Activated naive CD8-positive, alpha-beta T cell treated with anti-CD3 and anti-CD28 coated beads, Interleukin-2, amount 50 U/mL, for 16 hours (primary cell): ENCODE results near the gene GABBR2.
A peak's percentile ranks its signal among the peaks of the same experiment; 100 is the strongest.
"Not testable (repeated sequence)": the region's sequence is repeated elsewhere in the genome, so short reads cannot be mapped to it uniquely, and the experiment has no call there.

Experiments
- DNase-seq: peaks from one replicate; pipeline ENCODE4 v3.0.0-alpha.2; 2020; ENCODE audit warnings: low read depth, low spot score

Gene GABBR2

DNA sequence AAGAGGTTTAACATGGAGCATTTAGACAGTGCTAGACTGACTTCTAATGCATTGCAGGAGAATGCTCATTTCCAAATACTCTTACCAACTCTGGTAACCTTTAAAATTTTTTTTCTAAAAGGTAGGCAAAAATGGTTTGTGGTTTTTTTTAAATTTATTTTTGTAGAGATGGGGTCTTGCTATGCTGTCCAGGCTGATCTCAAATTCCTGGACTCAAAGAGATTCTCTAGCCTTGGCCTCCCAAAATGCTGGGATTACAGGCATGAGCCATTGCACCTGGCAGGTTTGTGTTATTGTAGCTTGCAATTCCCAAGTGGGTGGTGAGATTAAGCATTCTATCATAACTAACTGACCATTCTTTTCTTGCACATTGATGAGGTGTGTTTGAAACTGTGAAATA is 410.3 kb downstream of the GABBR2 start:
- DNase-seq = no peak

DNA sequence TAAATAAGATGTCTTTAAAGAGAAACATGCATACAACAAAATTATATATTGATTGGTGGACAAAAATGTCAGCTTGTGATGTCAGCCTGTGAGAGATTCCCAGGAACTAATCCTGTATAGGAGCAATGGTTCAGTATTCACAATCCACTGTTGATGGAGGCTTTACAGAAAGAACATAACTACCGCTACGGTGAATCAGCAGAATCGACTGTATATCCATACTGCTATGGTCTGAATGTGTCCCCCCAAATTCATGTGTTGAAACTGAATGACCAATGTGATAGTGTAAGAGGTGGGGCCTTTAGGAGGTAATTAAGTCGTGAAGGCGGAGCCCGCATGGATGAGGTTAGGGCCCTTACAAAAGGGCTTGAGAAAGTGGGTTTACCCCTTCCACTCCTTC is 412.9 kb downstream of the GABBR2 start:
- DNase-seq = no peak

DNA sequence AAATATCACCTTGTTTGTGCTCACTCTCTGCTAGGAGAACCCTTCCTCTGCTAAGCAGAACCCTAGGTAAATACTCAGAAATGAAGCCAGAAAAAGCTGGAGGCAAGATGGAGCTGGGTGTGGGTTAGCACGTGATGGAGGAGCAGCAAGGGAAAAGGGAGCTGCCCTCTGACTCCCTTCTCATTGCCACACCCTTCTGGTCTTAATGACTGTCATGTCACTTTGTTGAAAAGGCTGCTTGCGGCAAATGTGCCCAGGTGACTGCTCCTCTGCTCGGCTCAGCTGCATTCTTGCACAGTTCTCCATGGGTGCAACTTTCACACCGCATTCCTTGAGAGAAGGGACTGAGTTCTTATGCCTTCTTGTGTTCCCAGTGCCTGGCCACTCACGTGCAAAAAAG is 416.9 kb downstream of the GABBR2 start:
- no peak for DNase-seq

DNA sequence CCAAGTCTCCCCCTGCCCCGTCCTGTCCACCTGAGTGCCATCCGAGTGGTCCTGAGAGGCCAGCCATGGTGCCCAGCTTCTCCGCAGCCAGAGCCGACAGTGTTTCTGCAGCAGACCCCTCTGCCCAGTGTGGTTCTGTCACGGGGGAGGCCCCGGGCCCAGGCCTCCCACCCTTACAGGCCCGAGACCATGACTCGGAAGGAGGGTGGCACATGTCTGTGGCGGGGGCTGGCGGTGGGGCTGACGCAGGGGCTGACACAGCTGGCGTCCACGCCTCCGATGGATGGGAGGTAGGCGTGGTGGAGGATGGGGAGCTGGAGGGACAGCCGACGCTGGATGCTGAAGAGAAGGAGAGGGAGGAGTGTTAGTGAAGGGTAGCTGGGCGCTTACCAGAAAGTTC is 418.3 kb downstream of the GABBR2 start:
- DNase-seq = no peak

DNA sequence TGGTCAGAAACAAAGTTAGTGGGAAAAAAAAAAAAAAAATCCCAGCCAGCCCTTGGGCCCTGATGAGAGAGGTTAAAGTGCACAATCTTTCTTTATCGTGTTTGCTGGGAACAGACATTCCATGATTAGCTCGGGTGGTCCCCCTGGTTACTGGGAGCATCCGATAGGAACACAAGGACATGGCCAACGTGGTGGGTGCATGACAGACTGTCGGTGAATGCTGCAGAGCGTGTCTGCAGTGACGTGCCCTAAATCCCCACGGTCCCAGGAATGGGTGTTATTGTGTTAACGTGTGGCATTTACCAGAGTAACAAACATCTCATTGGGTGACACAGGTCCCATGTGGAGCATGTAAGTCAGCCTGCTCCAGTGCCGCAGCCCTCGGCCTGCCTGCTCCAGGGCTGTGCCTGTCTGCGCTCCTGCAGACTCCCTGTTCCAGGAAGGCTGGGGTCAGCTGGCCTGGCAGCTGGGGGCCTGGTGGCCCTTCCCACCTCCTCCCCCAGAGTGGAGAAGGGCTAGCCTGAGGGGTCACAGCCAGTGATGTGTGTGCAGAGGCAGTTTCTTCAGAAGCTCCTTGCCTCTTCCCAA is 419.0 kb downstream of the GABBR2 start:
- no peak for DNase-seq

DNA sequence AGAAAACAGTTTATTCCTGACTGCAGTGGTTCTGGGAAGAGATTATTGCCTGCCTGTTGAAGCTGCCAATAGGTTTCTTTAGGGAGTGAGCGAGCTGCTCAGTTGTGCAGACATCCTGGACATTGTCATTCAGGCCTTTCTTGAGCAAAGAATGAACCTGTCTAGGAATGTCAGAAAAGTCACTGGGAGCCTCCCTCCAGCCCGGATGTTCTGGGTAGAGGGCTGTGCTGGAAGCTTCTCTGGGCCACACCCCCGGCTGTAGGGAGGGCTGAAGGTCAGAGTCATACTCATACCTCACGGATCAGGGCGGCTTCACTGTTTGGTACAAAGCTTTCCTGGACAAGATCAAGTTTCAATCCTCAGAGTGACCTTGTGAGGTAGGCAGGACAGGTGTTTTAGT is 419.9 kb downstream of the GABBR2 start:
- no peak for DNase-seq

DNA sequence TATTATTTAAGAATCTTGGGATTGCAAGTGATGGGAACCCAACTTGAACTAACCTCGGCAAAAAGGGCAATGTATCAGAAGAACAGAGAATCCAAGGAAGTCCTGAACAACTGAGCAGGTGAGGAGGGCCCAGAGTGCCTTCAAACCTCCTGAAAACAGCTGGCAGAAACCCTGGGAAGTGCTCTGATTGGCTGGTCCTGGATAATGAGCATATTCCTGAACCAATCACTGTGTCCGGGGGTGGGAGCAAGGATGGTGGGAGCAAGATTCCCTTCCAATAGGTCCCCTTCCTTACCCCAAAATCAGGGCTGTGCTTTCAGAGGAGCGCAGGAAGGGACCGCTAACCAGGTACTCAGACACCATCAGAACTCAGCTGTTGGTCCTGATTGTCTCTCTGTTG is 421.4 kb downstream of the GABBR2 start:
- DNase-seq = no peak

DNA sequence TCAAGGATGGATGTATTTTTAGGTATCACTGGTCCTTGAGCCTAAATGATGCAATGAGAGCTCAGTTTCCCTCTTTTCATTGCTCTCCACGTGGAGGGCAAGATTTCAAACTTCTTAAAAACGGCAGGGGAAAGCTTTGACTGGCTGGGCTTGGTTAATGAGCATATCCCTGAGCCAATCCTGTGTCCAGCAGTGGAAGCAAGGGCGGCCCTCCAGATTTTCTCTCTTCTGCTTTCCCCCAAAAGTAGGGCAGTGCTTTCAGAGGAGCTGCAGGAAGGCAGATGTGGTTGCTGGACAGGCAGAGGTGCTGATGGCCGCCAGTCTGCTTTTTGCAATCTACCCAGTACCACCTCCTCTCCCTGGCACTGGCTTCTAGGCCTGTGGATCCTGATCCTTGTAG is 423.3 kb downstream of the GABBR2 start:
- DNase-seq = no peak

DNA sequence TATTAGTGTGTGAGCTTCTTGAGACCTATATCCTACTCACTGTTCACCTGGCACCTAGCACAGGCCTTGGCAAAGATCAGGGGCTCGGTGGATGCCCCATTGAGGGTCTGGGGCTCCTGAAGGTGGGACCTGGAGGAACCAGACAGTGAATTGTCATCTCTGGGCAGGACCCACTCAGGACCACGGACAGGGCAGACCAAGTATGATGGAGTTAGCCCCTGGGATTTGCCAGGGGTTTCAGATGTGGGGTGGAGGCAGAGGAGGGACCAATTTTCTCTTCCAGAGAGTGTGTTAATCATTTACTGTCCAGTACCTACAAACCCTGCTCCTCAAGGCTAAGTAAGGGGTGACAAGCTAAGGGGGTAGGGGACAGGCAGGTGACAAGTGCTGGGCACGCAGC is 424.0 kb downstream of the GABBR2 start:
- DNase-seq = no peak

DNA sequence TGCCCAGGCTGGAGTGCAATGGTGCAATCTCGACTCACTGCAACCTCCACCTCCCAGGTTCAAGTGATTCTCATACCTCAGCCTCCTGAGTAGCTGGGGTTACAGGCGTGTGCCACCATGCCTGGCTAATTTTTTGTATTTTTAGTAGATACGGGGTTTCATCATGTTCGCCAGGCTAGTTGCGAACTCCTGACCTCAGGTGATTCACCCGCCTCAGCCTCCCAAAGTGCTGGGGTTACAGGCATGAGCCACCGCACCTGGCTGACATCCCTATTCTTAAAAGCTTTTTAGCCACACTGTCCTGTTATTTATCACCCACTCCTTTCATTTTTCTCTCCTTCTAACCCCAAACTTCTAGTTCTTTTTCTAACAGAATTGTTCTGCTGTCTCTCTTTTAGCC is 425.6 kb downstream of the GABBR2 start:
- not testable (repeated sequence) for DNase-seq

DNA sequence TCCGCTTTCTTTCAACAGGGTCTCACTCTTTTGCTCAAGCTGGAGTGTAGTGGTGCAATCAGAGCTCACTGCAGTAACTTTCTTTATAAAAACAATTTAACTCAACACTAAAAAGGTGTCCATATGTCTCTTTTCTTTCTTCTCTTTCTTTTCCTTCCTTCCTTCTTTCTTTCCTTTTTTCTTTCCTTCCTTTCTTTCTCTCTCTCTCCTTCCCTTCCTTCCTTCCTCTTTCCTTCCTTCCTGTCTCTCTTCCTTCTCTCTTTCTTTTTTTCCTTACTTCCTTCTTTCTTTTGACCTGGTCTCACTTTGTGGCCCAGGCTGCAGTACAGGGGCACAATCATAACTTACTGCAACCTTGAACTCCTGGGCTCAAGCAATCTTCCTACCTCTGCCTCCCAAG is 427.5 kb downstream of the GABBR2 start:
- no peak for DNase-seq

DNA sequence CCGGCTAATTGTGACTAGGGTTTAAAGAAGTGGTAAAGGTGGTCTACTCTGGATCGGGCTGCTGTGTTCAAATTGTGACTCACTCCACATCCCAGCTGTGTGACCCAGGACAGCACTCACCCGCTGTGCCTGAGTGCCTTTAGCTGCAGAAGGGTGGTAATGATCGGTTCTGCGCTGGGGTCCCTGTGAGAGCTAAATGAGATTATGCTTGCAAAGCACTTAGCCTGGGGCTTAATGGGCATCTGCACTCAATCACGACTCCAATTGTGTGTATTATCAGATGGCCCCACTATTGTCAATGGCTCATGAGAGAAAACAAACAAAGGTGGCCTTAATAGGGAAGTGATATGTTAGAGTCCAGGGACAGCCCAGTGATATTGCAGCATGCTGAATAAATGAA is 428.2 kb downstream of the GABBR2 start:
- no peak for DNase-seq

DNA sequence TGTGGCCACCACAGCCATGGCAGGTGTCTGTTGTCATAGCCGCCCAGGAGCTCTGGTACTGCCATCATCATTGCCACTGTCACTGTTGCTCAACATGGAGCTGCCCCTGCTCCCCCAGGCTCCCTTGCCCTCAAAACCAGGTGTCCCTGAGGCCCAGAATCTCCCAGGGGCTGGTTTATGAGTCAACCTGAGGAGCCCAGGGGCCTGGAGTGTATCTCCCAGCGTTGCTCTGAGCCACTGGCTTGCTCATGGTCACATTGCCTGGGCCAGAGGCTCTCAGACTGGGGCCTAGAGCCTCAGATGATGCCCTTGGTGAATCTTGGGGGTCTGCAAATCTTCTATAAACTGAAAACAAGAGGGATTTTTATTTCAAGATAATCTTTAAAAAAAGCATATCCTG is 428.6 kb downstream of the GABBR2 start:
- no peak for DNase-seq

DNA sequence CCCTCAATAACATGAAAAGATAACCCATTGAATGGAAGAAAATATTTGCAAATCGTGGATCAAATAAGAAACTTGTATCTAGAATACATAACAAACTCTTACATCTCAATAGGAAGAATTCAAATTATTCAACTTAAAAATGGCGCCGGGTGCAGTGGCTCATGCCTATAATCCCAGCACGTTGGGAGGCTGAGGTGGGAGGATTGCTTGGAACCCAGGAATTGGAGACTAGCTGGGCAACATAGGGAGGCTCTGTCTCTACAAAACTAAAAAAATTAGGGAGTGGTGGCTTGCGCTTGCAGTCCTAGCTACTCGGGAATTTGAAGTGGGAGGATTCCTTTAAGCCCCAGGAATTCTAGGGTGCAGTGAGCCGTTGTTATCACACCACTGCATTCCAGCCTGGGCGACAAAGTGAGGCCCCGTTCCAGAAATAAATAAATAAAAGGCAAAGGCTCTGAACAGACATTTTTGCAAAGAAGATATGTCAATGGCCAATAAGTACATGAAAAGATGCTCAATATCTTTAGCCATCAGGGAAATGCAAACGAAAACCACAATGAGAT is 431.7 kb downstream of the GABBR2 start:
- DNase-seq = no peak

DNA sequence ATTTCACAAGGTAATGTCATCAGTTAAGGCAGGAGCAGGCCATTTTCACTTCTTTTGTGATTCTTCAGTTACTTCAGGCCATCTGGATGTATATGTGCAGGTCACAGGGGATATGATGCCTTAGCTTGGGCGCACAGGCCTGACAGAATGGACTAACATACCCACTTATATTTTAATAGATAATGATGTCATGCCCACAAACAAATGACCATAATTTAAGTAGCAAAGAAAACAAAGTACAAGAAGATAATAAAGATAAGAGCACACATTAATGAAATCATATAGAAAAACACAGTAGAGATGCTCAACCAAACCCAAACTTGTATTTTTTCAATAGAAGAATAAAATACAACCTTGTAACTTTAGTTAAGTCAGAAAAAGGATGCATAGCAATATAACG is 433.6 kb downstream of the GABBR2 start:
- no peak for DNase-seq

DNA sequence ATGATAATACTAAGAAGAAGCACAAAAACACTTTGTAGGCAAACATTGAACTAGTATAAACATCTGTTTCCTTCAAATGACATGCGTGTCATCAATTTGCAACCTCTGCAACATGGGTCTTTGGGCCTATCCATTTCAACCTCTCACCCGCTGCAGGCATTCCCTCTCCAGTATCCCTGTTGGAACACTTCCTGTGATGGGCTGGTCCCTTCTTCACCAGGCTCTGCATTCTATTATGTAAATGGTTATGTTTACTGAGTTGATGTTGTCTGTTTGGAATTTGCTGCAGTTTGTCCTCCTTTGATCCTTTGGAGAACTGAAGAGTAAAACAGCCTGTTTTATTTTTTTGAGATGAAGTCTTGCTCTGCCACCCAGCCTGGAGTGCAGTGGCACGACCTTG is 436.7 kb downstream of the GABBR2 start:
- DNase-seq = no peak

DNA sequence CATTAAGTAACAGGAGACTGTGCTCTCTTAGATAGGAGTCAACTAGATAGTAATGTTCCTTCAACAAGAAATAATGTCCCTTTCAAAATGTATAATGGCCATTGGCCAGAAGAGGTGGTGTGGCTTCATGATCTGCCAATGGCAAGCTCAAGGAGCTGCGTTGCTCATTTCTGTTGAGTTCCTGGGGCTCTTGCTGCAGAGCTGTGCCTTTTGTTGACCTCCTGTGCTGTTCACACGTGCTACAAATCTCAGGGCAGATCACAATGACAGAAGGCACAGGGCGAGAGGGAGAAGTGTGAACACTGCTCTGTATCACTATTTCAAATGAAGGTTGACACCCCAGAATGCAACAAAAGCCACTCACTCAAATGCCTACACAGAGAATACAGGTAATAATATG is 437.3 kb downstream of the GABBR2 start:
- no peak for DNase-seq

DNA sequence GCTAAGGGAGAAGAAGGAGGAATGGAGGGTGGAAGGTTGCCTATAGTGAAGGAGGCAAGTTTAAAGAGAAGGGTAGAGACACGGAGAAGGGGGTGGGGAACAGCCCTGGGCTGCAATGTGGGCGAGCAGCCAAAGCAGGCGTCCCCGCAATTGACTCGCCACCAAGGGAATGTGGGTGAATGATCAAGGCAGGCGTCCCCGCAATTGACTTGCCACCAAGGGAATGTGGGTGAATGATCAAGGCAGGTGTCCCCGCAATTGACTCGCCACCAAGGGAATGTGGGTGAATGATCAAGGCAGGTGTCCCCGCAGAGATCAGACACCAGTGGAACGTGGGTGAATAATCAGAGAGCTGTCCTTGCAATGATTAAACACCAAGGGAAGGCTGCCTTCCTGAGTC is 438.5 kb downstream of the GABBR2 start:
- DNase-seq = not testable (repeated sequence)

DNA sequence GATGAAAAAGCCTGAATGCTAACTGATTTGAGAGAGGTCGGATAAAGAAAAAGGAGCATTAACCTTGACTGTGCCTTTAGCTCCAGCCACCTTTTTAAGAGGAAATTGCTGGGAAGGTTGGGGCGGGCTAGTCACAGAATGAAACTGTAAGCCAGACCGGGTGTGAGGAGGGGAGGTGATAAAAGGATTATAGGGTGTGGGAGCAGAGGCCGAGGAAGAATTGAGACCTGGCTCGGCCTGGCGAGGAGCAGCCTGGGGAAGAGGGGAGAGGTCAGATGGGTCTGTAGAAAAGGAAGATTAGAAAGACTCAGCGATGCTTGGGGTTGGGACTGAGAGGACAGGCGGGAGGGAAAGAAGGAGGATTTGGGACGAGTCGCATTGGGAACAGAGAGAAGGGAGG is 439.1 kb downstream of the GABBR2 start:
- DNase-seq = not testable (repeated sequence)

DNA sequence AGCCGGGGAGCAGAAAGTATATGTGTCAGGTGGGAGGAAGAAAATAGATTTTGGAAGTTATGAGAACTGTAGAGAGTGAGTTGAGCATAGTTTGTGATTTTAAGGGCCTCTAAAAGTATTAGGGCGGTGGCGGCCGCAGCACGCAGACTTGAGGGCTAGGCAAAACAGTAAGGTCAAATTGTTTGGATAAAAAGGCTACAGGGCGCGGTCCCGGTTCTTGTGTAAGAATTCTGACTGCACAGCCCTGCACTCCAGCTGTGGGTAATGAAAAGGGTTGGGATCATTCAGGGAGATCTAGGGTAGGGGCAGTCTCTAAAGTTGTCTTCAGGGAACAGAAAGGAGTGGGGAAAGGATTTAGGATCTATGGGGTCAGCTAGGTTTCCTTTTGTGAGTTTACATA is 441.2 kb downstream of the GABBR2 start:
- DNase-seq = not testable (repeated sequence)

DNA sequence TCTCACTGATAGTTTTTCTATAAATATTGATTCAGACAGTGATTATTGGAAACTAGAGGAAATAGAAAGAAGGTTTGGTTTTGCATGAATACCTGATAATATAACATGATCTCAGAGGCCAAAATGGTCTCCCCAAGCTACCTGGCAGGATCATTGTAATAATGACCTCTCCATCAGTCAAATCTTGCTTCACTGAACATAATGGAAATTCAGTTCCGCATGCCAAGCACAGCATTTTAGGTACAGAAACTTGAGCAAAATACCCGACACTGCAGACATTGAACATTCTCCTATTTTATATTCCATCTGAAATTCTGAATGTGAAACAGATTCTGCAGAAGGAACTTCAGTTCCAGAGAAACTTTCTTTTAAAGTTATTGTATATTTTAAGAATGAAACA is 444.2 kb downstream of the GABBR2 start:
- DNase-seq = no peak

DNA sequence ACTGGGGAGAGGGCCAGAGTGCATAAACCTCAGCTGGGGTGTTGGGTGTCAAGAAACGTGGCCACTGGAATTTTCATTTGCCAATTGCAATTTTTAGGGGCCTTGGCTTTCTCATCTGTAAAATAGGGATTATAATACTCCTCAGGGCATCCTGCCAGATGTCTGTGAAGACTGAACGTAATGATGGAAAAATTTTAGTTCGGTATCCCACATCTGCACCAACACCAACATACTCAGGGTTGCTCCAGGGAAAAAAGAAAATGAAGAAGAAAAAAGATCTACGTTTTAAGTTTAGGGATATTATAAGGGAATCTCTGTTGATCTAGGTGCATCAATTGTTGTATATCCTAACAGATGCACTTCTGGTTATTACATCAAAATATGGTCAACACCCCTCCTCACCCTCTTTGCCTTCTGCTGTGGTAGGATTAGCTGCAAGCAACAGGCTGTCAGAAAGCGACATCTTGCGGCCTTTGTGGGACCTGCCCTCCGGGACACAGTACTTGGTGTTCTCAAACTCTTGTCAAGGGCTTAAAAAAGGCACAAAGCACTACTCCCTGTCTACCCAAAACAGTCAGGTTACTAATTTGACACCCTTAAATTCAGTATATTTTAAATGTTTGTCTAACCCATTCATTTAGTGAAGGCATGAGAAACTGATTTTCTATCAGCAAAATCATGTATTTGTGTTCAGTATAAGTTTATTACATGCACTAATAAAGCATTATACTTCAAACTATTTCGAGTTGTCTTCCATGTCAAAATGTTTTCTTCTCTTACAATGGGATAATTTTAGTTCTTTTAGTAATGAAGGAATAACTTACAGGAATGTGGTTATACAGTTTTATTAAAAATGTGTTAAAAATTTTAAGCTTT is 445.0 kb downstream of the GABBR2 start:
- peak; percentile 62 for DNase-seq

DNA sequence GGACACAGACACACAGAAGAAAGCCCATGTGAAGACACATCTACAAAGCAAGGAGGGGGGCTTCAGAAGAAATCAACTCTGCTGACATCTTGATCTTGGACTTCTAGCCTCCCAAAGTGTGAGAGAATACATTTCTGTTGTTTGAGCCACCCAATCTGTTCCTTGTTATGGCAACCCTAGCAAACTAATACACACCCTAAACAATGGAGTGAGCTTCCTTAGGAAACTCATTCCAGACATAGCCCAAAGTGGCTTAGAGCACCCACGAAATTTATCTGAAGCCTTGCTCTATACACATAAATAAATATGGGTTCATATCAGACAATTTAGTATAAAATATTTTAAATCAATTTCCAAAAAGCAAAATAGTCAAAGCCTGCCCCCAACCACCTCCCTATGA is 445.7 kb downstream of the GABBR2 start:
- DNase-seq = no peak
